GM13977 (cell line): ENCODE data around the gene SCN11A.

Source experiments
- DNase-seq: peaks from one replicate; pipeline ENCODE4 v3.0.0; 2012; ENCODE audit warnings: low spot score
- CTCF ChIP-seq: IDR thresholded peaks from 2 replicates; pipeline ENCODE4 v1.5.1; 2012; ENCODE audit warnings: mild to moderate bottlenecking, control low read depth; ENCODE audit not compliant: insufficient read depth; ENCODE audit errors: extremely low read depth, missing control alignments
- in situ Hi-C: fragments of 300-500 bp; cut with MboI; formaldehyde crosslinking; loops from one replicate; pipeline ENCODE4 v1.12.0; 2022; ENCODE audit warnings: low sequenced_read_pairs, low pct_unique_long_range_greater_than_20kb, mixed read lengths, inconsistent platforms; ENCODE audit not compliant: unreplicated experiment

Gene SCN11A

GRCh38 chr3:39056151-39056550 lies 4.4 kb upstream of the SCN11A start:
- no peak for DNase-seq
- in situ Hi-C loops, result no loop called here
- no peak for TF ChIP-seq CTCF

GRCh38 chr3:39053696-39054095 lies 2.0 kb upstream of the SCN11A start:
- DNase-seq, result no peak
- no peak for TF ChIP-seq CTCF
- in situ Hi-C loops, result no loop called here

- no peak for TF ChIP-seq CTCF
- in situ Hi-C loops, result no loop called here
These were observed 839 bp upstream of the SCN11A start for GRCh38 chr3:39052583-39052982.

GRCh38 chr3:39050029-39050428 lies 1.7 kb downstream of the SCN11A start:
- no peak for TF ChIP-seq CTCF
- DNase-seq, result no peak
- in situ Hi-C loops, result no loop called here

More at GRCh38 chr3:39052583-39052982, 839 bp upstream of the SCN11A start:
- peak; percentile 32 for DNase-seq

GRCh38 chr3:39038165-39038564 lies 13.6 kb downstream of the SCN11A start:
- in situ Hi-C loops, result no loop called here
- no peak for TF ChIP-seq CTCF
- DNase-seq, result no peak

- DNase-seq, result no peak
- in situ Hi-C loops, result no loop called here
- TF ChIP-seq CTCF, result no peak
These were observed 22.2 kb downstream of the SCN11A start for GRCh38 chr3:39029556-39029955.

GRCh38 chr3:39028546-39028945 lies 23.2 kb downstream of the SCN11A start:
- DNase-seq, result no peak
- no peak for TF ChIP-seq CTCF
- in situ Hi-C loops, result no loop called here
